SH-SY5Y (cell line): ENCODE measurements around the gene MCEE.

Experiments used
- GATA2 ChIP-seq: IDR thresholded peaks from 2 replicates; pipeline ENCODE4 v1.6.1; 2011; ENCODE audit warnings: mild to moderate bottlenecking, low read depth, low read length
- GATA3 ChIP-seq: IDR thresholded peaks from 2 replicates; pipeline ENCODE4 v1.6.1; 2011; ENCODE audit warnings: low read depth, mild to moderate bottlenecking, low read length, moderate library complexity

DNA sequence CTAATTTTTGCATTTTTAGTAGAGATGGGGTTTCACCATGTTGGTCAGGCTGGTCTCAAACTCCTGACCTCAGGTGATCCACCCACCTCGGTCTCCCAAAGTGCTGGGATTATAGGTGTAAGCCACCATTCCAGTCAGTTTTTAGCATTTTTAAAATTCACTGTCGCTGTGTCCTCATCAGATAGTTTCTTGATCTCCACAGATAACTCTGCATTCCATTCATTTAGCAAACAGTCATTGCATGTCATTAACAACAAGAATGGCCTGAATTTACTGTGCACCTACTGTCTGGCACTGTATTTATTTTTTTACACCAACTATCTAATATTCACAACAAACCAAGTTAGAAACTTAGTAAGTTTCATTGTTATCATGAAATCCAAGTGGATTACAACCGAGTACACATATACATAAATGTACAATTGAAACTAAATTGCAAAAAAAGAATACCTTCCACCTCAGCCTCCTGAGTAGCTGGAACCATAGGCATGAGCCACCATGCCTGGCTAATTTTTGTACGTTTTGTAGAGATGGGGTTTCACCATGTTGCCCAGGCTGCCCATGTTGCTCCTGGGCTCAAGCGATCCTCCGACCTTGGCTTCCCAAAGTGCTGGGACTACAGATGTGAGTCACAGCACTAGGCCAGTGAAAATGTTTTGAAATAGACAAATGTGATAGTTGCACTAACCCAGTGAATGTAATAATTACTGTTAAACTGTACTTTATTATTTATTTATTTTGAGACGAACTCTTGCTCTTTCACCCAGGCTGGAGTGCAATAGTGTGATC is 4.3 kb downstream of the MCEE start:
- no peak for TF ChIP-seq GATA3
- no peak for TF ChIP-seq GATA2
